Spleen (tissue), 7 donors: ENCODE data around the gene LOXHD1.

Experiments
- POLR2A ChIP-seq, 3 donors: fragments of 450-650 bp; IDR thresholded peaks; one replicate each; pipeline ENCODE4 v1.5.1; 2017; ENCODE audit warnings: antibody characterized with exemption in 3 of 3, mild to moderate bottlenecking in 1 of 3
- POLR2AphosphoS5 ChIP-seq, 3 donors: sonication (generic); formaldehyde crosslinking; IDR thresholded peaks; one replicate each; pipeline ENCODE4 v1.5.1; 2017; ENCODE audit warnings: antibody characterized with exemption in 3 of 3
- TF ChIP-seq, protein P1 (sequence below), 11 experiments: fragments of 200-600 bp in 7 of 11; fragments of 450-650 bp in 4 of 11; sonication (generic) in 4 of 11; IDR thresholded peaks in 8 of 11; conservative IDR thresholded peaks in 3 of 11; 1 replicate in 7 of 11; 2 replicates in 4 of 11; pipeline versions ENCODE4 v1.4.0 to v1.8.0; 2016 to 2021; ENCODE audit warnings: antibody characterized with exemption in 11 of 11, inconsistent platforms in 4 of 11, mild to moderate bottlenecking in 1 of 11
- donor health status: DM: no; HTN: no; CAD: no; lungs with moderate emphysema.
- donor health status: DM: no; HTN: no; CAD: no.
- donor health status: DM: no; HTN: no; CAD: no.

DNA sequence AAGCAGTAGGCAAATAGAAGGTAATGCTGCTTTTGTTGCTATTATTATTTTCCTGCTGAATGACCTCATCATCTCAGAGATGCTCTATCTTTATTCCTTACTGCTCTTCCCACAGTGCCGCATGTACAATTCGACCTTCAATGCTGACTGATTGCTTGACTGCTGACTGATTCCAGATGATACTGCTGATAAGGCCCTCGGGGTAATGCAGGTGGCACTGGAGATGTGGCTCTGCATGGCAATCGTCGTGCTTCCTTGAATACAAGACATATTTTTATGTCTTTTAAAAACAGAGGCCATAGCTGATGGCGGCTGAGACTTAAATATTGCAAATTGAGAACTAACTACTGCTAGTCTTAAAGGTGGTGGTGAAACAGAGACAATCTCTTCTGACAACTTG lies 146.6 kb downstream of the LOXHD1 start:
- TF ChIP-seq POLR2AphosphoS5 (IDR thresholded peaks at IDR 0.05), result no peak
- TF ChIP-seq POLR2A (IDR thresholded peaks at IDR 0.05), result no peak
- TF ChIP-seq, protein P1, sequence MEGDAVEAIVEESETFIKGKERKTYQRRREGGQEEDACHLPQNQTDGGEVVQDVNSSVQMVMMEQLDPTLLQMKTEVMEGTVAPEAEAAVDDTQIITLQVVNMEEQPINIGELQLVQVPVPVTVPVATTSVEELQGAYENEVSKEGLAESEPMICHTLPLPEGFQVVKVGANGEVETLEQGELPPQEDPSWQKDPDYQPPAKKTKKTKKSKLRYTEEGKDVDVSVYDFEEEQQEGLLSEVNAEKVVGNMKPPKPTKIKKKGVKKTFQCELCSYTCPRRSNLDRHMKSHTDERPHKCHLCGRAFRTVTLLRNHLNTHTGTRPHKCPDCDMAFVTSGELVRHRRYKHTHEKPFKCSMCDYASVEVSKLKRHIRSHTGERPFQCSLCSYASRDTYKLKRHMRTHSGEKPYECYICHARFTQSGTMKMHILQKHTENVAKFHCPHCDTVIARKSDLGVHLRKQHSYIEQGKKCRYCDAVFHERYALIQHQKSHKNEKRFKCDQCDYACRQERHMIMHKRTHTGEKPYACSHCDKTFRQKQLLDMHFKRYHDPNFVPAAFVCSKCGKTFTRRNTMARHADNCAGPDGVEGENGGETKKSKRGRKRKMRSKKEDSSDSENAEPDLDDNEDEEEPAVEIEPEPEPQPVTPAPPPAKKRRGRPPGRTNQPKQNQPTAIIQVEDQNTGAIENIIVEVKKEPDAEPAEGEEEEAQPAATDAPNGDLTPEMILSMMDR (IDR thresholded peaks at IDR 0.05 in 8 of 11, conservative IDR thresholded peaks at IDR 0.05 in 3 of 11), result no peak
